MCF 10A (cell line): ENCODE data around the gene FAM47B. TPM values are rescaled to one million over a fixed set of nuclear protein-coding genes. Genes with fewer than 3 reads are reported as not detected.

Experiments used
- BruUV-seq: library from RNA; stranded (reverse); fragments of 400-500 nt; replicated peaks from 2 replicates; lab custom pipeline; 2021; lab: Mats Ljungman, UMichigan
- CTCF ChIA-PET: fragments of 300-600 bp; sonication (Branson Sonifier 250); formaldehyde crosslinking; extraction: SDS; loops from one replicate; lab custom pipeline; 2021; ENCODE audit warnings: antibody characterized with exemption, inconsistent platforms; lab: Yijun Ruan, JAX
- POLR2A ChIA-PET: fragments of 300-600, 350-650 bp; sonication (Branson Sonifier 250); formaldehyde crosslinking; extraction: SDS; loops from one replicate; lab custom pipeline; 2020; ENCODE audit warnings: antibody characterized with exemption, inconsistent platforms; lab: Yijun Ruan, JAX
- DNase-seq: peaks from one replicate; pipeline ENCODE4 v3.0.0-alpha.2; 2018; ENCODE audit not compliant: unreplicated experiment
- H3K27ac Mint-ChIP-seq: one replicate; pipeline ENCODE4 v1.8.0; 2022; ENCODE audit warnings: mild to moderate bottlenecking, low read depth, mixed read lengths; ENCODE audit not compliant: unreplicated experiment
- H3K27me3 Mint-ChIP-seq: one replicate; pipeline ENCODE4 v1.8.0; 2022; ENCODE audit warnings: mixed read lengths; ENCODE audit not compliant: insufficient read depth, unreplicated experiment
- H3K36me3 Mint-ChIP-seq: one replicate; pipeline ENCODE4 v1.8.0; 2022; ENCODE audit warnings: mild to moderate bottlenecking, moderate library complexity, mixed read lengths; ENCODE audit not compliant: insufficient read depth, unreplicated experiment
- H3K4me1 Mint-ChIP-seq: one replicate; pipeline ENCODE4 v1.8.0; 2022; ENCODE audit warnings: mixed read lengths; ENCODE audit not compliant: insufficient read depth, unreplicated experiment
- H3K4me3 Mint-ChIP-seq: one replicate; pipeline ENCODE4 v1.8.0; 2022; ENCODE audit warnings: mild to moderate bottlenecking, moderate library complexity, mixed read lengths; ENCODE audit not compliant: unreplicated experiment
- H3K9me3 Mint-ChIP-seq: one replicate; pipeline ENCODE4 v1.8.0; 2022; ENCODE audit warnings: mixed read lengths; ENCODE audit not compliant: unreplicated experiment
- intact Hi-C: fragments of 100-400 bp; cut with micrococcal nuclease; formaldehyde crosslinking; loops from 2 replicates; pipeline ENCODE4 v1.14.1; 2022
- total RNA-seq: library from RNA; stranded (reverse); gene quantifications from 2 replicates; pipeline ENCODE4 v1.2.3, GENCODE V29; 2022
- TF ChIP-seq, protein P1 (sequence below): fragments of 200-600 bp; IDR thresholded peaks from one replicate; pipeline ENCODE4 v1.8.0; 2022; ENCODE audit warnings: antibody characterized with exemption, mild to moderate bottlenecking; ENCODE audit not compliant: unreplicated experiment

The FAM47B gene
- total RNA-seq, 1 experiment from 2014 or later, result not detected

GRCh38 chrX:34987646-34988045 is 45.0 kb downstream of the FAM47B start:
- TF ChIP-seq, protein P1, sequence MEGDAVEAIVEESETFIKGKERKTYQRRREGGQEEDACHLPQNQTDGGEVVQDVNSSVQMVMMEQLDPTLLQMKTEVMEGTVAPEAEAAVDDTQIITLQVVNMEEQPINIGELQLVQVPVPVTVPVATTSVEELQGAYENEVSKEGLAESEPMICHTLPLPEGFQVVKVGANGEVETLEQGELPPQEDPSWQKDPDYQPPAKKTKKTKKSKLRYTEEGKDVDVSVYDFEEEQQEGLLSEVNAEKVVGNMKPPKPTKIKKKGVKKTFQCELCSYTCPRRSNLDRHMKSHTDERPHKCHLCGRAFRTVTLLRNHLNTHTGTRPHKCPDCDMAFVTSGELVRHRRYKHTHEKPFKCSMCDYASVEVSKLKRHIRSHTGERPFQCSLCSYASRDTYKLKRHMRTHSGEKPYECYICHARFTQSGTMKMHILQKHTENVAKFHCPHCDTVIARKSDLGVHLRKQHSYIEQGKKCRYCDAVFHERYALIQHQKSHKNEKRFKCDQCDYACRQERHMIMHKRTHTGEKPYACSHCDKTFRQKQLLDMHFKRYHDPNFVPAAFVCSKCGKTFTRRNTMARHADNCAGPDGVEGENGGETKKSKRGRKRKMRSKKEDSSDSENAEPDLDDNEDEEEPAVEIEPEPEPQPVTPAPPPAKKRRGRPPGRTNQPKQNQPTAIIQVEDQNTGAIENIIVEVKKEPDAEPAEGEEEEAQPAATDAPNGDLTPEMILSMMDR, result no peak
- ChIA-PET CTCF (interaction anchor here (1.0 kb wide), 1 partner anchor 31 kb away, joined by 3 read pairs; no protein-coding TSS in a partner anchor), POLR2A (interaction anchor here (0.9 kb wide), 1 partner anchor 8 kb away, joined by 3 read pairs; no protein-coding TSS in a partner anchor)
- intact Hi-C loops, result no loop called here
- H3K4me1 Mint-ChIP-seq, result no peaks in the 10 kb centered on the region
- no peaks in the 10 kb centered on the region for H3K9me3 Mint-ChIP-seq
- no peak for DNase-seq
- peaks cover 15% of the 10 kb centered on the region for H3K27me3 Mint-ChIP-seq
- H3K27ac Mint-ChIP-seq, result no peak overlapping the region
- no peak overlapping the region for H3K4me3 Mint-ChIP-seq
- BruUV-seq, result no TSS peak
- no peaks in the 10 kb centered on the region for H3K36me3 Mint-ChIP-seq
